ENCODE measurements around the gene CARMIL3. TPM values are rescaled to one million over a fixed set of nuclear protein-coding genes. Genes with fewer than 3 reads are reported as not detected.
A peak's percentile ranks its signal among the peaks of the same experiment; 100 is the strongest.
"Not testable (repeated sequence)": the region's sequence is repeated elsewhere in the genome, so short reads cannot be mapped to it uniquely, and the experiment has no call there.

CARMIL3 gene
- total RNA-seq, 2 experiments from 2014 or later, result 0.21 to 0.32 TPM

- Histone ChIP-seq H3K36me3 (ENCODE audit: insufficient read depth, low read length) (no peaks in the 10 kb centered on the region), H3K9me3 (ENCODE audit: low read length) (no peaks in the 10 kb centered on the region), H3K4me3 (ENCODE audit: low read depth, low read length, poor library complexity, severe bottlenecking) (no peak overlapping the region), H3K27ac (ENCODE audit: low read depth, low read length, poor library complexity, severe bottlenecking) (no peak overlapping the region), H2AFZ (ENCODE audit: low read length) (no peak overlapping the region), H3K4me1 (ENCODE audit: insufficient read depth, low read length, poor library complexity, severe bottlenecking) (peaks cover 16% of the 10 kb centered on the region), H4K20me1 (ENCODE audit: insufficient read depth, low read length) (no peaks in the 10 kb centered on the region), H3K4me2 (ENCODE audit: low read length) (peak overlapping the region; percentile 50), H3K9me2 (ENCODE audit: insufficient read depth, low read length) (no peaks in the 10 kb centered on the region), H3K79me2 (ENCODE audit: insufficient read depth, low read depth, low read length) (no peaks in the 10 kb centered on the region)
- ChIA-PET POLR2A (interaction anchor here (0.6 to 1.0 kb wide), 4 partner anchors 70 to 1259 kb away, joined by 3 to 4 read pairs (median 3); partner anchors contain the start of gene PCK2), CTCF (ENCODE audit: unreplicated experiment) (no interaction called here)
- TF ChIP-seq EZH2phosphoT487 (IDR thresholded peaks at IDR 0.05; ENCODE audit: borderline replicate concordance, low read depth, low read length), result no peak
- TF ChIP-seq, protein P1, sequence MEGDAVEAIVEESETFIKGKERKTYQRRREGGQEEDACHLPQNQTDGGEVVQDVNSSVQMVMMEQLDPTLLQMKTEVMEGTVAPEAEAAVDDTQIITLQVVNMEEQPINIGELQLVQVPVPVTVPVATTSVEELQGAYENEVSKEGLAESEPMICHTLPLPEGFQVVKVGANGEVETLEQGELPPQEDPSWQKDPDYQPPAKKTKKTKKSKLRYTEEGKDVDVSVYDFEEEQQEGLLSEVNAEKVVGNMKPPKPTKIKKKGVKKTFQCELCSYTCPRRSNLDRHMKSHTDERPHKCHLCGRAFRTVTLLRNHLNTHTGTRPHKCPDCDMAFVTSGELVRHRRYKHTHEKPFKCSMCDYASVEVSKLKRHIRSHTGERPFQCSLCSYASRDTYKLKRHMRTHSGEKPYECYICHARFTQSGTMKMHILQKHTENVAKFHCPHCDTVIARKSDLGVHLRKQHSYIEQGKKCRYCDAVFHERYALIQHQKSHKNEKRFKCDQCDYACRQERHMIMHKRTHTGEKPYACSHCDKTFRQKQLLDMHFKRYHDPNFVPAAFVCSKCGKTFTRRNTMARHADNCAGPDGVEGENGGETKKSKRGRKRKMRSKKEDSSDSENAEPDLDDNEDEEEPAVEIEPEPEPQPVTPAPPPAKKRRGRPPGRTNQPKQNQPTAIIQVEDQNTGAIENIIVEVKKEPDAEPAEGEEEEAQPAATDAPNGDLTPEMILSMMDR (conservative IDR thresholded peaks at IDR 0.05; ENCODE audit: low read length), result no peak
- intact Hi-C loops (cut with micrococcal nuclease; ENCODE audit: unreplicated experiment), result loop anchor here (5.0 kb wide), 2 partner anchors 231 to 286 kb away; partner anchors contain the start of genes DHRS1, NOP9 and TINF2
- DNase-seq (ENCODE audit: low spot score), result no peak
- no TSS peak for BruUV-seq (replicated peaks)
Observed at GRCh38 chr14:24011051-24011450, 40.8 kb upstream of the CARMIL3 start.

- POLR2A ChIA-PET, result interaction anchor here (0.6 kb wide), 1 partner anchor 157 kb away, joined by 4 read pairs; no protein-coding TSS in a partner anchor
- H3K4me3 ChIP-seq (ENCODE audit: low read depth, low read length, poor library complexity, severe bottlenecking); CTCF ChIA-PET (ENCODE audit: unreplicated experiment); H3K9me2 ChIP-seq (ENCODE audit: insufficient read depth, low read length); H3K36me3 ChIP-seq (ENCODE audit: insufficient read depth, low read length); H3K79me2 ChIP-seq (ENCODE audit: insufficient read depth, low read depth, low read length); DNase-seq (ENCODE audit: low spot score); H3K9me3 ChIP-seq (ENCODE audit: low read length); H4K20me1 ChIP-seq (ENCODE audit: insufficient read depth, low read length); BruUV-seq (replicated peaks); H2AFZ ChIP-seq (ENCODE audit: low read length); H3K27ac ChIP-seq (ENCODE audit: low read depth, low read length, poor library complexity, severe bottlenecking); H3K4me2 ChIP-seq (ENCODE audit: low read length): not testable (repeated sequence)
- H3K4me1 ChIP-seq (ENCODE audit: insufficient read depth, low read length, poor library complexity, severe bottlenecking), result peaks cover 16% of the 10 kb centered on the region
- intact Hi-C loops (cut with micrococcal nuclease; ENCODE audit: unreplicated experiment), result loop anchor here (5.0 kb wide), 2 partner anchors 230 to 285 kb away; partner anchors contain the start of genes DHRS1, NOP9 and TINF2
Observed at GRCh38 chr14:24012726-24013273, 39.0 kb upstream of the CARMIL3 start.

GRCh38 chr14:24013654-24014514, 37.9 kb upstream of the CARMIL3 start:
- Histone ChIP-seq H2AFZ (ENCODE audit: low read length) (no peak overlapping the region), H3K79me2 (ENCODE audit: insufficient read depth, low read depth, low read length) (no peaks in the 10 kb centered on the region), H3K4me1 (ENCODE audit: insufficient read depth, low read length, poor library complexity, severe bottlenecking) (peaks cover 12% of the 10 kb centered on the region), H4K20me1 (ENCODE audit: insufficient read depth, low read length) (no peaks in the 10 kb centered on the region), H3K9me2 (ENCODE audit: insufficient read depth, low read length) (no peaks in the 10 kb centered on the region), H3K4me3 (ENCODE audit: low read depth, low read length, poor library complexity, severe bottlenecking) (no peak overlapping the region), H3K27ac (ENCODE audit: low read depth, low read length, poor library complexity, severe bottlenecking) (no peak overlapping the region), H3K9me3 (ENCODE audit: low read length) (no peaks in the 10 kb centered on the region), H3K36me3 (ENCODE audit: insufficient read depth, low read length) (no peaks in the 10 kb centered on the region), H3K4me2 (ENCODE audit: low read length) (no peak overlapping the region)
- intact Hi-C loops (cut with micrococcal nuclease; ENCODE audit: unreplicated experiment), result loop anchor here (1.0 to 5.0 kb wide), 7 partner anchors 40 to 283 kb away; partner anchors contain the start of genes DHRS1, IRF9, NOP9 and PCK2
- BruUV-seq (replicated peaks), result no TSS peak
- peak; percentile 82 for DNase-seq (ENCODE audit: low spot score)
- ChIA-PET POLR2A (no interaction called here), CTCF (ENCODE audit: unreplicated experiment) (interaction anchor here (1.0 kb wide), 1 partner anchor 95 kb away, joined by 3 read pairs; no protein-coding TSS in a partner anchor)
- no peak for TF ChIP-seq EZH2phosphoT487 (IDR thresholded peaks at IDR 0.05; ENCODE audit: borderline replicate concordance, low read depth, low read length)
- TF ChIP-seq, protein P1 (conservative IDR thresholded peaks at IDR 0.05; ENCODE audit: low read length), result peak; percentile 90

DNA sequence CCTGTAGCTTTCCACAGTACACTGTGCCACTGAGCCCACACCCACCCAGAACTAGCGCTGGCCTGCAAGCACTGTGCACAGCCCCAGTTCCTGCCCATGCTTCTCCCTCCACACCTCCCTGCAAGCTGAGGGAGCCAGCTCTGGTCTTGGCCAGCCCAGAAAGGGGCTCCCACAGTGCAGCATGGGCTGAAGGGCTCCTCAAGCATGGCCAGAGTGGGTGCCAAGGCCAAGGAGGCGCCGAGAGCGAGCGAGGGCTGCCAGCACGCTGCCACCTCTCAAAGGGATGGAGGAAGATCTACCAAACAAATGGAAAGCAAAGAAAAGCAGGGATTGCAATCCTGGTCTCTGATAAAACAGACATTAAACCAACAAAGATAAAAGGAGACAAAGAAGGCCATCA, 36.1 kb upstream of the CARMIL3 start:
- H4K20me1 ChIP-seq (ENCODE audit: insufficient read depth, low read length); H3K4me2 ChIP-seq (ENCODE audit: low read length); H3K9me3 ChIP-seq (ENCODE audit: low read length); H3K79me2 ChIP-seq (ENCODE audit: insufficient read depth, low read depth, low read length); H3K4me3 ChIP-seq (ENCODE audit: low read depth, low read length, poor library complexity, severe bottlenecking); H3K36me3 ChIP-seq (ENCODE audit: insufficient read depth, low read length); POLR2A ChIA-PET; DNase-seq (ENCODE audit: low spot score); intact Hi-C loops (cut with micrococcal nuclease; ENCODE audit: unreplicated experiment); H3K27ac ChIP-seq (ENCODE audit: low read depth, low read length, poor library complexity, severe bottlenecking); H2AFZ ChIP-seq (ENCODE audit: low read length); H3K4me1 ChIP-seq (ENCODE audit: insufficient read depth, low read length, poor library complexity, severe bottlenecking); CTCF ChIA-PET (ENCODE audit: unreplicated experiment); H3K9me2 ChIP-seq (ENCODE audit: insufficient read depth, low read length); BruUV-seq (replicated peaks): not testable (repeated sequence)

All from OCI-LY7 (cell line).